NCI-H146 (cell line): Measurements from ENCODE around the gene DLEC1.

Source experiments
- DNase-seq: peaks from one replicate; lab custom pipeline; 2025; lab: John Stamatoyannopoulos, UW

DLEC1 gene

GRCh38 chr3:38136777-38137614, 98.0 kb downstream of the DLEC1 start, which contains the start of gene ACAA1:
TSS of gene ACAA1 (minus strand) at chr3:38137127. CDS start at chr3:38137035, 92 bp downstream.
- peak; percentile 98 for DNase-seq

GRCh38 chr3:38137615-38138348, 98.8 kb downstream of the DLEC1 start:
- DNase-seq = peak; percentile 32

DNA sequence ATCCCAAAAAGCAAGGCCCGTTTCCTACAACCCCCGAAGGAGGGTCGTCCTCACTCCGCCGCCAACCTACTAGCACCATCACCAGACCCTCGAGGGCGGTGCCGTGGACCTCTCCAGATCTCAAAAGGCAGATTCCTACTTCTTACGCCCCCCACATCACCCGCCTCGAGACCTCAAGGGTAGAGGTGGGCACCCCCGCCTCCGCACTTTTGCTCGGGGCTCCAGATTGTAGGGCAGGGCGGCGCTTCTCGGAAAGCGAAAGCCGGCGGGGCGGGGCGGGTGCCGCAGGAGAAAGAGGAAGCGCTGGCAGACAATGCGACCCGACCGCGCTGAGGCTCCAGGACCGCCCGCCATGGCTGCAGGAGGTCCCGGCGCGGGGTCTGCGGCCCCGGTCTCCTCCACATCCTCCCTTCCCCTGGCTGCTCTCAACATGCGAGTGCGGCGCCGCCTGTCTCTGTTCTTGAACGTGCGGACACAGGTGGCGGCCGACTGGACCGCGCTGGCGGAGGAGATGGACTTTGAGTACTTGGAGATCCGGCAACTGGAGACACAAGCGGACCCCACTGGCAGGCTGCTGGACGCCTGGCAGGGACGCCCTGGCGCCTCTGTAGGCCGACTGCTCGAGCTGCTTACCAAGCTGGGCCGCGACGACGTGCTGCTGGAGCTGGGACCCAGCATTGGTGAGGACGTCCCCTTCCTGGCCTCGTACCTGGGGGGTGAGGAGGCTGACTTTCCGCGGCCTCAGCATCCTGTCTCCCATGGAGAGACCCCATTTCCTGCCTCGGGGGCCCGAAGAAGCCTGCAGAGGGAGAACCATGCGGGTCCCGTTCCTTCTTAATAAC, 99.6 kb downstream of the DLEC1 start, which contains the start of gene MYD88:
Gene MYD88, plus strand, starts transcription at position 313 of the 842 bp plus-strand sequence. Its CDS starts 40 bp downstream, at position 353.
- DNase-seq = peak; percentile 69

DNA sequence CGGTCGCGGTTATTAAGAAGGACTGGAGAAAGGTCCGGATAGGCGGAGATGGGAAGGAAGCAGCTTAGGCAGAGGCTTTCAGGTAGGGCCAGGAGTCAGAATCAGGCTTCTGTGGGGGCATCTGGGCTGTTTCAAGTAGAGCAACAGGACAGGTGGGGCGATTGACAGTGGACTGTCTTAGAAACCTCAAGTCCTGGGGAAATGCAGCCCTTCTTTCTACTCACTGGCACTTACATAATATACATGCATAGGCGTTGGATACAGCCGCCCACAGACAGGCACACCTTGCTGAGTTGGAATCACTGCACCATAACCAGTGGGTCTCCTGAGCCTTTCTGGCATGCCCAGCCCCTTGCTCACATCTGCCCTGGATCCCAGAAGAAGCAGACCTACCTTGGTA, 100.2 kb downstream of the DLEC1 start:
- DNase-seq = no peak

GRCh38 chr3:38139652-38140051, 100.6 kb downstream of the DLEC1 start:
- no peak for DNase-seq

GRCh38 chr3:38140326-38141172, 101.5 kb downstream of the DLEC1 start:
- DNase-seq = no peak

DNA sequence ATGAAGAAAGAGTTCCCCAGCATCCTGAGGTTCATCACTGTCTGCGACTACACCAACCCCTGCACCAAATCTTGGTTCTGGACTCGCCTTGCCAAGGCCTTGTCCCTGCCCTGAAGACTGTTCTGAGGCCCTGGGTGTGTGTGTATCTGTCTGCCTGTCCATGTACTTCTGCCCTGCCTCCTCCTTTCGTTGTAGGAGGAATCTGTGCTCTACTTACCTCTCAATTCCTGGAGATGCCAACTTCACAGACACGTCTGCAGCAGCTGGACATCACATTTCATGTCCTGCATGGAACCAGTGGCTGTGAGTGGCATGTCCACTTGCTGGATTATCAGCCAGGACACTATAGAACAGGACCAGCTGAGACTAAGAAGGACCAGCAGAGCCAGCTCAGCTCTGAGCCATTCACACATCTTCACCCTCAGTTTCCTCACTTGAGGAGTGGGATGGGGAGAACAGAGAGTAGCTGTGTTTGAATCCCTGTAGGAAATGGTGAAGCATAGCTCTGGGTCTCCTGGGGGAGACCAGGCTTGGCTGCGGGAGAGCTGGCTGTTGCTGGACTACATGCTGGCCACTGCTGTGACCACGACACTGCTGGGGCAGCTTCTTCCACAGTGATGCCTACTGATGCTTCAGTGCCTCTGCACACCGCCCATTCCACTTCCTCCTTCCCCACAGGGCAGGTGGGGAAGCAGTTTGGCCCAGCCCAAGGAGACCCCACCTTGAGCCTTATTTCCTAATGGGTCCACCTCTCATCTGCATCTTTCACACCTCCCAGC, 102.4 kb downstream of the DLEC1 start:
- DNase-seq = no peak

- DNase-seq = no peak
These were observed 102.9 kb downstream of the DLEC1 start for GRCh38 chr3:38141952-38142273.

DNA sequence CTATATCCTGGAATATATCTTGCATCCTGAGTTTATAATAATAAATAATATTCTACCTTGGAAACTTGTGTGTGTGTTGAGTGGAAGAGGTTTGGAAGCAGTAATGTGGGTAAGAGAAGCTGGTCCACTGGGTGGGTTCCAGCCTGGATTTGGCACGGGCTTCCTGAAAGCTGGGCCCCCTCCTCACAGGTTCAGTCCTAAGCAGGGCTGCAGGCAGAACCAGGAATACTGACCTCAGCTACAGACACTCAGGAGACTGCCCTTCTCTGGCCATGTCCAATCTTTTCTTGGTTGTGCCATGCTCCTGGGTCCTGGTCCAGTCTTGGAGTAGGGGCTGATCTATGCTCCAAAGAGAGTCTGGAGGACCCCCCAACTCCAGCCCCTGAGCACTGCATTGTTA, 104.0 kb downstream of the DLEC1 start:
- DNase-seq = no peak

- no peak for DNase-seq
These were observed 104.5 kb downstream of the DLEC1 start for GRCh38 chr3:38143511-38143910.

DNA sequence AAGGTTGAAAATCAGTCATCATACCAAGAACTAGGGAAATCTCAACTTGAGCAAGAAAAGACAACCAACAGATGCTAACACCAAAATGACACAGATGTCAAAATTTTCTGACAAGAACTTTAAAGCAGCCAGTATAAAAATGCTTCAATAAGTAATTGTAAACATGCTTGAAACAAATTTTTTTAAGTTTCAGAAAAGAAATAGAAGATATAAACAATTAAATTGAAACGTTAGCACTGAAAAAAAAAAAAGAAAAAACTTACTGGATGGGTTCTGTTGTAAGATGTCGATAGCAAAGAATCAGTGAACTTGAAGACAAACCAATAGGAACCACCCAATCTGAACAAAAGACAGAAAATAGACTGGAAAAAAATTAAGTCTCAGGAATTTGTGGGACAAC, 107.5 kb downstream of the DLEC1 start:
- no peak for DNase-seq

GRCh38 chr3:38147421-38147820, 108.4 kb downstream of the DLEC1 start:
- no peak for DNase-seq

DNA sequence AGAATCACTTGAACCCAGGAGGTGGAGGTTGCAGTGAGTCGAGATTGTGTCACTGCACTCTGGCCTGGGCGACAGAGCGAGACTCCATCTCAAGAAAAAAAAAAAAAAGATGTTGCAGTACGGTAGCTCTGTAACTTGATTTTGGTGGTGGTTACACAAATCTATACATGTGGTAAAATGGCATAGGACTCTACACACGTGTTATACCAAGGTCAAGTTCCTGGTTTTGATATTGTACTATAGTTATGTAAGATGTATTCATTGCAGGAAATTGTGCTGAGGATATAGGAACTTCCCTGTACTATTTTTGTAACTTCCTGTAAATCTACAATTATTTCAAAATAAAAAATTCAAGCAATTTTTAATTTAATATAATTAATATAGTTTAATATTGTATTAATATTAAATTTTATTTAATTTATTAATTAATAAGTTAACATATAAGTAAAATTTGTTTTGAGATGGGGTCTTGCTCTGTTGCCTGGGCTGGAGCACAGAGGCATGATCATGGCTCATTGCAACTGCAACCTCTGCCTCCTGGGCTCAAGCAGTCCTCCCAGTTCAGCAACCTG, 109.4 kb downstream of the DLEC1 start:
- no peak for DNase-seq

- DNase-seq = no peak
These were observed 110.7 kb downstream of the DLEC1 start for GRCh38 chr3:38149708-38150107.

- DNase-seq = no peak
These were observed 111.9 kb downstream of the DLEC1 start for GRCh38 chr3:38150780-38151528.

DNA sequence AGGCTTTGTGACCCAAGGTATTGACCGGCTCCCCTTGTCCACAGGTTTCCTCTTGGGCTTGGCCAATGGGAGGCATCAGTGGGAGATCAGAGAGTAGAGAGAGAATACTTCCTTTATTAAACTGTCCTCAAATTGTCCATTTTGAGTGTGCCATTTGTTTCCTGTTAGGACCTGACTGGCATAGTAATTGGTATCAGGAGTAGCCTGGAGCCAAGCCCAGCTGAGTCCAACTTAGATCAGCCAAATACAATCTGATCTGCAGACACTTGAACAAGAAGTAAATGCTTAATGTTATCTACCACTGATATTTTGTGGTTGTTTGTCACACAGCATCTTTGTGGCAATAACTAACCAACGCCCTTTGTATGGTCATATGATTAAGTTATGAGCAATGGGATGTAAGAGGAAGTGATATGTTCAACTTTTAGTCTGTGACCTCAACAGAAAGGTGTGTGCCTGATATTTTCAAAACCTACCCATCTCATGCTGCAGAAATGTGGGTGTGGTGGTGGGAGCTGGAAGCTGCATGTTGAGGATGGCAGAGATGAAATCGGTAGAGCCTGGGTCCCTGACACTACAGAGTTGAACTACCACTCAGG, 112.8 kb downstream of the DLEC1 start:
- DNase-seq = no peak

- no peak for DNase-seq
These were observed 113.6 kb downstream of the DLEC1 start for GRCh38 chr3:38152609-38153008.

GRCh38 chr3:38153221-38153620, 114.2 kb downstream of the DLEC1 start:
- DNase-seq = no peak

DNA sequence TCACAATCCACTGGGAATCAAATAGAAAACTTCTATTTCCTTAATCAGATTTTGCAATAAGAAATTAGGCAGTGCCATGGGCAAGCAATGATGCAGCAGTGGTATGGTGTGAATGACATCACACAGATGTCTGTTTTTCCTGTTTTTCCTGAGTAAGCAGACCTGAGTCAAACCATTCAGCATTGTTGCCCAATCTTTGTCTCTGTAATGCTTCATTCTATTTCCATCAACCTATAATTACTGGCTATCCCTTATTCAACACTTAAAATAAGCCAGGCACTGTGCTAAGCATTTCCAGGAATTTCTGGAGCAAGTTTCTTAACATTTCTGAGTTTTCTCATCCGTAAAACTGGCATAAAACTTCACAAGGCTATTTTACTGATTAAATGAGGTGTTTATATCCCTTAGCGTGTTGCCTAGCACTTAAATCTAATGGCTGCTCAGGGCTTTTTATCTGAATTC, 115.1 kb downstream of the DLEC1 start:
- DNase-seq = no peak
